ENCODE results near the gene MX1.

Gene MX1

GRCh38 chr21:41433566-41433965, 7.5 kb downstream of the MX1 start:
- H3K4me3 ChIP-seq: no peak overlapping the region
- no peak overlapping the region for H3K27ac ChIP-seq
- DNase-seq (ENCODE audit: low spot score): peak; percentile 5
- TF ChIP-seq CTCF (IDR thresholded peaks at IDR 0.05): no peak

- Histone ChIP-seq H3K4me3 (no peak overlapping the region), H3K27ac (no peak overlapping the region)
- DNase-seq (ENCODE audit: low spot score): peak; percentile 21
- TF ChIP-seq CTCF (IDR thresholded peaks at IDR 0.05): no peak
Observed at GRCh38 chr21:41435706-41436105, 9.7 kb downstream of the MX1 start.

GRCh38 chr21:41437729-41438128, 11.7 kb downstream of the MX1 start:
- H3K4me3 ChIP-seq: no peak overlapping the region
- no peak for TF ChIP-seq CTCF (IDR thresholded peaks at IDR 0.05)
- no peak overlapping the region for H3K27ac ChIP-seq
- DNase-seq (ENCODE audit: low spot score): peak; percentile 29

GRCh38 chr21:41438425-41439113, 12.5 kb downstream of the MX1 start:
- TF ChIP-seq CTCF (IDR thresholded peaks at IDR 0.05): no peak
- DNase-seq (ENCODE audit: low spot score): peak; percentile 52

GRCh38 chr21:41439248-41439647, 13.2 kb downstream of the MX1 start:
- Histone ChIP-seq H3K27ac (no peak overlapping the region), H3K4me3 (no peak overlapping the region)
- no peak for DNase-seq (ENCODE audit: low spot score)
- no peak for TF ChIP-seq CTCF (IDR thresholded peaks at IDR 0.05)

More at GRCh38 chr21:41438425-41439113, 12.5 kb downstream of the MX1 start:
- H3K4me3 ChIP-seq: no peak overlapping the region
- H3K27ac ChIP-seq: no peak overlapping the region

- no peak for TF ChIP-seq CTCF (IDR thresholded peaks at IDR 0.05)
- Histone ChIP-seq H3K27ac (no peak overlapping the region), H3K4me3 (no peak overlapping the region)
- DNase-seq (ENCODE audit: low spot score): no peak
Observed at GRCh38 chr21:41441546-41441945, 15.5 kb downstream of the MX1 start.

- no peak overlapping the region for H3K27ac ChIP-seq
- no peak for DNase-seq (ENCODE audit: low spot score)
- no peak for TF ChIP-seq CTCF (IDR thresholded peaks at IDR 0.05)
- H3K4me3 ChIP-seq: no peak overlapping the region
Observed at GRCh38 chr21:41442481-41443186, 16.6 kb downstream of the MX1 start.

Data from coronary artery (tissue), 2 donors.